Lung (tissue), 12 donors: ENCODE measurements around the gene FUT1. TPM values are rescaled to one million over a fixed set of nuclear protein-coding genes. Genes with fewer than 3 reads are reported as not detected.

ENCODE experiments used
- ATAC-seq: fragments of 200-7000 bp; cut with Tn5 transposase; one replicate; pipeline ENCODE4 v1.9.1; 2020; ENCODE audit warnings: moderate number of reproducible peaks; ENCODE audit not compliant: insufficient read depth, low FRiP score
- DNase-seq, 3 donors: peaks; one replicate each; pipeline ENCODE4 v3.0.0-alpha.2; 2013 to 2017
- H3K27ac ChIP-seq, 2 donors: one replicate each; pipeline ENCODE4 v1.5.1; 2013; ENCODE audit warnings: mild to moderate bottlenecking in 2 of 2, moderate library complexity in 2 of 2, control low read depth in 1 of 2, inconsistent platforms in 1 of 2, low read depth in 1 of 2, low read length in 1 of 2
- H3K27me3 ChIP-seq, 3 donors: one replicate each; pipeline ENCODE4 v1.5.1; 2013; ENCODE audit warnings: low read length in 2 of 3; ENCODE audit not compliant: control insufficient read depth in 3 of 3, insufficient read depth in 3 of 3
- H3K36me3 ChIP-seq, 4 donors: one replicate each; pipeline ENCODE4 v1.5.1; 2013; ENCODE audit warnings: low read length in 4 of 4, mild to moderate bottlenecking in 1 of 4, moderate library complexity in 1 of 4; ENCODE audit not compliant: control insufficient read depth in 4 of 4, insufficient read depth in 4 of 4
- H3K4me1 ChIP-seq, 5 donors: one replicate each; pipeline ENCODE4 v1.5.1; 2013; ENCODE audit warnings: low read length in 5 of 5, mild to moderate bottlenecking in 2 of 5, moderate library complexity in 1 of 5; ENCODE audit not compliant: control insufficient read depth in 5 of 5, insufficient read depth in 5 of 5
- H3K4me3 ChIP-seq: one replicate; pipeline ENCODE4 v1.5.1; 2013; ENCODE audit warnings: mild to moderate bottlenecking, control low read depth, moderate library complexity
- H3K9ac ChIP-seq, 2 donors: one replicate each; pipeline ENCODE4 v1.5.1; 2013; ENCODE audit warnings: low read length in 2 of 2, control low read depth in 1 of 2; ENCODE audit not compliant: insufficient read depth in 1 of 2
- H3K9me3 ChIP-seq, 4 donors: one replicate each; pipeline ENCODE4 v1.5.1; 2013; ENCODE audit warnings: low read length in 3 of 4, mild to moderate bottlenecking in 1 of 4, moderate library complexity in 1 of 4; ENCODE audit not compliant: control insufficient read depth in 4 of 4, insufficient read depth in 3 of 4
- WGBS, 2 donors: extraction: QIAGEN DNeasy Blood & Tissue Kit; methylation state at CpG; one replicate each; pipeline ENCODE4 v1.1.7; 2013; 5-methylcytosine and 5-hydroxymethylcytosine counted together
- polyA plus RNA-seq, 2 donors: library from polyadenylated mRNA; stranded (reverse); fragments of 200-250 nt; gene quantifications; one replicate each; pipeline ENCODE4 v1.2.1, GENCODE V29; 2013
- total RNA-seq, 2 donors: library from RNA; depleted of rRNA in 1 of 2; stranded (reverse); fragments of >200 nt in 1 of 2; gene quantifications; one replicate each; pipeline ENCODE4 v1.2.1, GENCODE V29; 2014 to 2021
- TF ChIP-seq, protein P1 (sequence below): IDR thresholded peaks from 2 replicates; pipeline ENCODE4 v1.5.1; 2012; ENCODE audit warnings: mild to moderate bottlenecking; ENCODE audit errors: control extremely low read depth, extremely low read depth
- donor health status: control.
- donor health status: control.
- donor health status: Bipolar disorder and iron deficiency.
- donor health status: healthy.
- donor health status: DM: yes; HTN: yes; CAD: no.

Gene FUT1
- total and polyA plus RNA-seq, 4 donors = 5.1 to 12.4 (median 7.1) TPM

- peaks cover 0 to 8% (median 0%) of the 10 kb centered on the region in 4 donors for H3K36me3 ChIP-seq
- peaks cover 0 to 16% (median 9%) of the 10 kb centered on the region in 3 donors for H3K27me3 ChIP-seq
- DNase-seq (no peak), ATAC-seq (no peak)
- H3K9ac ChIP-seq = no peak overlapping the region
- 60 to 72% methylated on average over 22 of the region's 22 CpGs for WGBS, 2 donors
- no peak overlapping the region for H3K4me3 ChIP-seq
- H3K4me1 ChIP-seq = peaks cover 0 to 18% (median 0%) of the 10 kb centered on the region in 5 donors
- no peak overlapping the region for H3K27ac ChIP-seq
- H3K9me3 ChIP-seq = no peaks in the 10 kb centered on the region
- TF ChIP-seq, protein P1, sequence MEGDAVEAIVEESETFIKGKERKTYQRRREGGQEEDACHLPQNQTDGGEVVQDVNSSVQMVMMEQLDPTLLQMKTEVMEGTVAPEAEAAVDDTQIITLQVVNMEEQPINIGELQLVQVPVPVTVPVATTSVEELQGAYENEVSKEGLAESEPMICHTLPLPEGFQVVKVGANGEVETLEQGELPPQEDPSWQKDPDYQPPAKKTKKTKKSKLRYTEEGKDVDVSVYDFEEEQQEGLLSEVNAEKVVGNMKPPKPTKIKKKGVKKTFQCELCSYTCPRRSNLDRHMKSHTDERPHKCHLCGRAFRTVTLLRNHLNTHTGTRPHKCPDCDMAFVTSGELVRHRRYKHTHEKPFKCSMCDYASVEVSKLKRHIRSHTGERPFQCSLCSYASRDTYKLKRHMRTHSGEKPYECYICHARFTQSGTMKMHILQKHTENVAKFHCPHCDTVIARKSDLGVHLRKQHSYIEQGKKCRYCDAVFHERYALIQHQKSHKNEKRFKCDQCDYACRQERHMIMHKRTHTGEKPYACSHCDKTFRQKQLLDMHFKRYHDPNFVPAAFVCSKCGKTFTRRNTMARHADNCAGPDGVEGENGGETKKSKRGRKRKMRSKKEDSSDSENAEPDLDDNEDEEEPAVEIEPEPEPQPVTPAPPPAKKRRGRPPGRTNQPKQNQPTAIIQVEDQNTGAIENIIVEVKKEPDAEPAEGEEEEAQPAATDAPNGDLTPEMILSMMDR = no peak
These were observed 15.0 kb downstream of the FUT1 start for GRCh38 chr19:48737360-48737998.

DNA sequence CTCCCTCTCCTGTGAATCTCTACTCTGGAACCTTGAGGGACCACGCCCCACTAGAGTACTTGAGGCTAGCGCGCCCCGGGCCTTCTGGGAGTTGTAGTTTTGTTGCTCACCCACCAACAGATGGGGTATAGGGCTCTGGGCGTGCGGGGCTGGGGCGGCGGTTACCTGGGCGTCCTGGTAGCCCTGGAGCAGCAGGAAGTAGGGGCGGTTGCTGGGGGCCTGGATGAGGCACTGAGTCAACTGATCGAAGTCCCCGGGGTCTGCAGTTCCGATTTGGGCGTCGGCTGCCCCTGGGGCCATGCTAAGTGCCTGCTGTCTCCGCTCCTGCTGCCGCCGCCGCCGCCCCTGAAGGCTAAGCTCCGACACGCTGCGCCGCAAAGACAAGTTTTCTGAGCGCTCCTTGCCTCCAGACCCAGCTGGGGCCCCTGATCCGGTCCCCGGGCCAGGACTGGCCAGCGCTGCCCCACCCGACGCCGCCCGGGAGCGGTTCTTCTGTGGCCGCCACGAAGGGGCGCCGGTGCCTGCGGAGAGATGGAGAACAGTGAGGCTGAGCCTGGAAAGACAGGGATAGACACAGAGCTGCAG is 17.3 kb downstream of the FUT1 start:
- Histone ChIP-seq H3K4me3 (no peak overlapping the region), H3K9me3 (no peaks in the 10 kb centered on the region), H3K9ac (no peak overlapping the region), H3K4me1 (peaks cover 0 to 11% (median 0%) of the 10 kb centered on the region in 5 donors), H3K27ac (no peak overlapping the region), H3K27me3 (peaks cover 0 to 6% (median 5%) of the 10 kb centered on the region in 3 donors), H3K36me3 (peaks cover 0 to 8% (median 0%) of the 10 kb centered on the region in 4 donors)
- DNase-seq (no peak), ATAC-seq (no peak)
- TF ChIP-seq, protein P1 = no peak
- WGBS, 2 donors = 54 to 78% methylated on average over 29 to 38 of the region's 38 CpGs

GRCh38 chr19:48734625-48735024 is 17.8 kb downstream of the FUT1 start:
- no peaks in the 10 kb centered on the region for H3K9me3 ChIP-seq
- TF ChIP-seq, protein P1 = no peak
- H3K27ac ChIP-seq = no peak overlapping the region
- H3K27me3 ChIP-seq = peaks cover 0 to 5% (median under 1%) of the 10 kb centered on the region in 3 donors
- no peak overlapping the region for H3K4me3 ChIP-seq
- DNase-seq (no peak), ATAC-seq (no peak)
- 88 to 96% methylated on average over 9 of the region's 9 CpGs for WGBS, 2 donors
- H3K9ac ChIP-seq = no peak overlapping the region
- peaks cover 0 to 11% (median 0%) of the 10 kb centered on the region in 5 donors for H3K4me1 ChIP-seq
- H3K36me3 ChIP-seq = peaks cover 0 to 8% (median 0%) of the 10 kb centered on the region in 4 donors
